Ishikawa (cell line): ENCODE measurements around the gene C11orf16.

Source experiments
- EP300 ChIP-seq: IDR thresholded peaks from 2 replicates; pipeline ENCODE4 v1.6.1; 2012; ENCODE audit warnings: borderline replicate concordance
- NFIC ChIP-seq: IDR thresholded peaks from 2 replicates; pipeline ENCODE4 v1.6.1; 2012
- RAD21 ChIP-seq: IDR thresholded peaks from 2 replicates; pipeline ENCODE4 v1.6.1; 2012; ENCODE audit warnings: low read depth
- TAF1 ChIP-seq: IDR thresholded peaks from 2 replicates; pipeline ENCODE4 v1.6.1; 2012; ENCODE audit warnings: low read depth, mild to moderate bottlenecking
- TCF12 ChIP-seq: IDR thresholded peaks from 2 replicates; pipeline ENCODE4 v1.6.1; 2012; ENCODE audit warnings: low read depth
- TEAD4 ChIP-seq: IDR thresholded peaks from 2 replicates; pipeline ENCODE4 v1.6.1; 2012
- ZBTB7A ChIP-seq: IDR thresholded peaks from 2 replicates; pipeline ENCODE4 v1.6.1; 2012; ENCODE audit warnings: low read depth
- TF ChIP-seq, protein P1 (sequence below): IDR thresholded peaks from 2 replicates; pipeline ENCODE4 v1.6.1; 2012; ENCODE audit warnings: low read depth, mild to moderate bottlenecking
- TF ChIP-seq, protein P2 (sequence below): IDR thresholded peaks from 2 replicates; pipeline ENCODE4 v1.6.1; 2012

- TF ChIP-seq, protein P1, sequence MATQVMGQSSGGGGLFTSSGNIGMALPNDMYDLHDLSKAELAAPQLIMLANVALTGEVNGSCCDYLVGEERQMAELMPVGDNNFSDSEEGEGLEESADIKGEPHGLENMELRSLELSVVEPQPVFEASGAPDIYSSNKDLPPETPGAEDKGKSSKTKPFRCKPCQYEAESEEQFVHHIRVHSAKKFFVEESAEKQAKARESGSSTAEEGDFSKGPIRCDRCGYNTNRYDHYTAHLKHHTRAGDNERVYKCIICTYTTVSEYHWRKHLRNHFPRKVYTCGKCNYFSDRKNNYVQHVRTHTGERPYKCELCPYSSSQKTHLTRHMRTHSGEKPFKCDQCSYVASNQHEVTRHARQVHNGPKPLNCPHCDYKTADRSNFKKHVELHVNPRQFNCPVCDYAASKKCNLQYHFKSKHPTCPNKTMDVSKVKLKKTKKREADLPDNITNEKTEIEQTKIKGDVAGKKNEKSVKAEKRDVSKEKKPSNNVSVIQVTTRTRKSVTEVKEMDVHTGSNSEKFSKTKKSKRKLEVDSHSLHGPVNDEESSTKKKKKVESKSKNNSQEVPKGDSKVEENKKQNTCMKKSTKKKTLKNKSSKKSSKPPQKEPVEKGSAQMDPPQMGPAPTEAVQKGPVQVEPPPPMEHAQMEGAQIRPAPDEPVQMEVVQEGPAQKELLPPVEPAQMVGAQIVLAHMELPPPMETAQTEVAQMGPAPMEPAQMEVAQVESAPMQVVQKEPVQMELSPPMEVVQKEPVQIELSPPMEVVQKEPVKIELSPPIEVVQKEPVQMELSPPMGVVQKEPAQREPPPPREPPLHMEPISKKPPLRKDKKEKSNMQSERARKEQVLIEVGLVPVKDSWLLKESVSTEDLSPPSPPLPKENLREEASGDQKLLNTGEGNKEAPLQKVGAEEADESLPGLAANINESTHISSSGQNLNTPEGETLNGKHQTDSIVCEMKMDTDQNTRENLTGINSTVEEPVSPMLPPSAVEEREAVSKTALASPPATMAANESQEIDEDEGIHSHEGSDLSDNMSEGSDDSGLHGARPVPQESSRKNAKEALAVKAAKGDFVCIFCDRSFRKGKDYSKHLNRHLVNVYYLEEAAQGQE: no peak
- TF ChIP-seq NFIC (no peak), ZBTB7A (no peak), RAD21 (no peak), EP300 (no peak), TAF1 (no peak), TEAD4 (no peak), TCF12 (no peak)
- TF ChIP-seq, protein P2, sequence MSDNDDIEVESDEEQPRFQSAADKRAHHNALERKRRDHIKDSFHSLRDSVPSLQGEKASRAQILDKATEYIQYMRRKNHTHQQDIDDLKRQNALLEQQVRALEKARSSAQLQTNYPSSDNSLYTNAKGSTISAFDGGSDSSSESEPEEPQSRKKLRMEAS: no peak
Observed at GRCh38 chr11:8878771-8879170, 54.0 kb downstream of the C11orf16 start.
